HepG2 (cell line): Measurements from ENCODE around the gene TSPAN17. TPM values are rescaled to one million over a fixed set of nuclear protein-coding genes. Genes with fewer than 3 reads are reported as not detected.

Experiments
- ATAC-seq: fragments of 200-7000 bp; cut with Tn5 transposase; 3 replicates; pipeline ENCODE4 v1.9.1; 2020; ENCODE audit warnings: mild to moderate bottlenecking, moderate library complexity
- BruUV-seq: library from RNA; stranded (reverse); fragments of 400-500 nt; replicated peaks from 2 replicates; lab custom pipeline; 2021; lab: Mats Ljungman, UMichigan
- CTCF ChIA-PET: fragments of 300-600 bp; formaldehyde crosslinking; extraction: SDS; loops from one replicate; lab custom pipeline; 2021; ENCODE audit warnings: low total read pairs, inconsistent platforms, low intra/inter-chr PET ratio; lab: Yijun Ruan, JAX
- POLR2A ChIA-PET: fragments of 350-600 bp; sonication (Branson Sonifier 250); formaldehyde crosslinking; loops from one replicate; lab custom pipeline; 2020; ENCODE audit warnings: antibody characterized with exemption, inconsistent platforms; lab: Yijun Ruan, JAX
- DNase-seq: peaks from one replicate; pipeline ENCODE4 v3.0.0-alpha.2; 2015; ENCODE audit warnings: low spot score
- FAIRE-seq: peaks from 3 replicates; lab custom pipeline; 2011; peaks lifted over from hg19 to GRCh38; lab: Jason Lieb, UNC
- H2AFZ ChIP-seq: one replicate; pipeline ENCODE4 v1.6.1; 2011; ENCODE audit warnings: low read length, inconsistent platforms
- H3K27ac ChIP-seq: fragments of 300-600 bp; 3 replicates; pipeline ENCODE4 v1.8.0; 2011; ENCODE audit warnings: mixed run types, mild to moderate bottlenecking, mixed read lengths, low read length, inconsistent platforms; ENCODE audit not compliant: insufficient read depth; ENCODE audit errors: extremely low read length
- H3K27me3 ChIP-seq, 2 experiments: fragments of 200-600 bp in 1 of 2; 2 replicates in 1 of 2; 3 replicates in 1 of 2; pipeline versions ENCODE4 v1.6.0 to v1.8.0; 2011; ENCODE audit warnings: low read length in 2 of 2, mild to moderate bottlenecking in 2 of 2, moderate library complexity in 2 of 2, inconsistent platforms in 1 of 2; ENCODE audit not compliant: insufficient read depth in 2 of 2, control insufficient read depth in 1 of 2
- H3K36me3 ChIP-seq, 2 experiments: fragments of 200-600 bp in 1 of 2; replicated peaks in 1 of 2; 2 replicates in 1 of 2; 3 replicates in 1 of 2; pipeline versions ENCODE4 v1.5.1 to v1.8.0; 2011; ENCODE audit warnings: low read length in 2 of 2, inconsistent platforms in 1 of 2; ENCODE audit not compliant: insufficient read depth in 2 of 2, control insufficient read depth in 1 of 2
- H3K4me1 ChIP-seq: 2 replicates; pipeline ENCODE4 v1.5.1; 2012; ENCODE audit warnings: low read length, inconsistent platforms; ENCODE audit not compliant: insufficient read depth
- H3K4me2 ChIP-seq: 2 replicates; pipeline ENCODE4 v1.6.0; 2011; ENCODE audit warnings: low read depth, low read length, inconsistent platforms
- H3K4me3 ChIP-seq, 3 experiments: fragments of 200-600 bp in 1 of 3; sonication (generic), shearing (Covaris generic) in 1 of 3; replicated peaks in 1 of 3; 2 replicates each; pipeline ENCODE4 v1.5.1; 2011 to 2016; ENCODE audit warnings: low read length in 3 of 3, inconsistent platforms in 2 of 3, low read depth in 2 of 3, mild to moderate bottlenecking in 2 of 3, control low read depth in 1 of 3, mixed read lengths in 1 of 3; ENCODE audit not compliant: insufficient read depth in 1 of 3
- H3K79me2 ChIP-seq: one replicate; pipeline ENCODE4 v1.6.1; 2011; ENCODE audit warnings: low read length, inconsistent platforms; ENCODE audit not compliant: insufficient read depth
- H3K9ac ChIP-seq: 2 replicates; pipeline ENCODE4 v1.6.0; 2011; ENCODE audit warnings: mild to moderate bottlenecking, low read depth, low read length, inconsistent platforms; ENCODE audit not compliant: insufficient read depth
- H3K9me3 ChIP-seq: 2 replicates; pipeline ENCODE4 v1.5.1; 2012; ENCODE audit warnings: mild to moderate bottlenecking, low read length
- H4K20me1 ChIP-seq: 2 replicates; pipeline ENCODE4 v1.6.0; 2011; ENCODE audit warnings: inconsistent platforms, mild to moderate bottlenecking, low read length, moderate library complexity; ENCODE audit not compliant: insufficient read depth
- DPF2 ChIP-seq: sonication (generic); formaldehyde crosslinking; IDR thresholded peaks from 2 replicates; pipeline ENCODE4 v1.4.0; 2020; ENCODE audit warnings: mild to moderate bottlenecking, low read depth, missing genetic modification reagents, borderline replicate concordance
- ETS1 ChIP-seq: sonication (generic); formaldehyde crosslinking; IDR thresholded peaks from 2 replicates; pipeline ENCODE4 v1.4.0; 2020; ENCODE audit warnings: missing genetic modification reagents
- ETV6 ChIP-seq: sonication (generic); formaldehyde crosslinking; conservative IDR thresholded peaks from 2 replicates; pipeline ENCODE4 v1.4.0; 2020; ENCODE audit warnings: missing genetic modification reagents
- TCF7 ChIP-seq: sonication (generic); IDR thresholded peaks from 2 replicates; pipeline ENCODE4 v1.6.1; 2016; ENCODE audit warnings: antibody characterized with exemption, low read depth
- ZNF605 ChIP-seq: sonication (generic); formaldehyde crosslinking; IDR thresholded peaks from 2 replicates; pipeline ENCODE4 v1.8.0; 2022; ENCODE audit warnings: mild to moderate bottlenecking, missing genetic modification reagents
- ZNF660 ChIP-seq: sonication (generic); formaldehyde crosslinking; IDR thresholded peaks from 2 replicates; pipeline ENCODE4 v1.5.1; 2020; ENCODE audit warnings: mild to moderate bottlenecking, low read depth, missing genetic modification reagents, borderline replicate concordance
- ZNF747 ChIP-seq: sonication (generic); formaldehyde crosslinking; IDR thresholded peaks from 2 replicates; pipeline ENCODE4 v1.8.1; 2023; ENCODE audit warnings: missing genetic modification reagents, mild to moderate bottlenecking, borderline replicate concordance
- WGBS: methylation state at CpG from one replicate; pipeline ENCODE4 v1.1.6; 2017; ENCODE audit warnings: low lambda C conversion rate; 5-methylcytosine and 5-hydroxymethylcytosine counted together
- in situ Hi-C: cut with HindIII; loops from 2 replicates; pipeline ENCODE4 v1.10.0; 2017; ENCODE audit warnings: low pct_unique_long_range_greater_than_20kb; ENCODE audit not compliant: extremely low pct_ligation_motif_present
- intact Hi-C: fragments of 100-400 bp; cut with micrococcal nuclease; formaldehyde crosslinking; loops from one replicate; pipeline ENCODE4 v1.10.0; 2022; ENCODE audit not compliant: unreplicated experiment
- polyA plus RNA-seq, 8 experiments: library from polyadenylated mRNA; depleted of rRNA in 3 of 8; stranded (reverse) in 7 of 8; unstranded in 1 of 8; fragments of >200 nt; fragmentation: Illumina TruSeq in 4 of 8; extraction: Trizol in 4 of 8; gene quantifications; 2 replicates each; pipeline versions ENCODE4 v1.2.1 to v1.2.3, GENCODE V29; 2011 to 2016; ENCODE audit warnings: low read depth in 4 of 8, missing spikeins in 1 of 8, mixed read lengths in 1 of 8; ENCODE audit not compliant: insufficient read depth in 1 of 8
- total RNA-seq, 5 experiments: library from RNA; depleted of rRNA; stranded (reverse); fragments of >200 nt; fragmentation: Illumina TruSeq; extraction: Trizol; gene quantifications; 2 replicates each; pipeline ENCODE4 v1.2.3, GENCODE V29; 2016; ENCODE audit warnings: low read depth in 1 of 5
- TF ChIP-seq, protein P1 (sequence below): IDR thresholded peaks from 2 replicates; pipeline ENCODE4 v1.6.1; 2016; ENCODE audit warnings: missing biosample characterization, missing genetic modification reagents, low read depth

TSPAN17 gene
- total and polyA plus RNA-seq, 2 of the 13 experiments (the other 11 are each of a cell fraction or from before 2014, with no cell fraction given) = 11.5 to 15.0 TPM

DNA sequence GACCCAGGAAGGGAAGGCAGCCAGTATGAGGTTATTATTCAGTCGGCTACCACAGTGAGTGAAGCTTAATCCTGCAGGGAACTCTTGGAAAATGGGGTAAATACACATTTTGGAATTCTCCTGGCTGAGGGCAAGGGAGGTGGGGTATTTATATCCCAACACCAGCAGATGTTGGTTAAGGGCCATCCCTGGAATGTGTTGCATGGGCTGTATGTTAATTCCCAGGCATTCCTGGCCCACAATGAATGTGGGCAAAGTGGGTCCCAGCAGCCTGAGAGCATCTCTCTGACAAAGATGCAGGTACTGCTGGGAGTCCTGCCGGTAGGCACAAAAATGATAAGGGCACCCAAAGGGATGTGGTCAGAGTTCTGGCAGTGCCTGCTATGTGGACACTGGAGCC, 34.4 kb upstream of the TSPAN17 start:
- FAIRE-seq (no peak), DNase-seq (no peak), ATAC-seq (no peak)
- Histone ChIP-seq H3K79me2 (no peaks in the 10 kb centered on the region), H2AFZ (no peak overlapping the region), H3K4me1 (peaks cover 7% of the 10 kb centered on the region), H4K20me1 (no peaks in the 10 kb centered on the region), H3K4me2 (no peak overlapping the region), H3K27me3 (peaks cover 4 to 10% of the 10 kb centered on the region in 2 experiments; a peak in 4 of 5 replicates), H3K9me3 (no peaks in the 10 kb centered on the region), H3K4me3 (no peak overlapping the region), H3K9ac (no peak overlapping the region), H3K27ac (no peak overlapping the region), H3K36me3 (no peaks in the 10 kb centered on the region)
- no TSS peak for BruUV-seq
- WGBS = 17% methylated on average over 2 of the region's 2 CpGs
- TF ChIP-seq ETV6 (CRISPR knock-in tag) (no peak), ETS1 (CRISPR knock-in tag) (no peak), TCF7 (no peak), DPF2 (CRISPR knock-in tag) (no peak), ZNF660 (CRISPR knock-in tag) (no peak), ZNF605 (no peak), ZNF747 (CRISPR knock-in tag) (no peak)
- TF ChIP-seq, protein P1, sequence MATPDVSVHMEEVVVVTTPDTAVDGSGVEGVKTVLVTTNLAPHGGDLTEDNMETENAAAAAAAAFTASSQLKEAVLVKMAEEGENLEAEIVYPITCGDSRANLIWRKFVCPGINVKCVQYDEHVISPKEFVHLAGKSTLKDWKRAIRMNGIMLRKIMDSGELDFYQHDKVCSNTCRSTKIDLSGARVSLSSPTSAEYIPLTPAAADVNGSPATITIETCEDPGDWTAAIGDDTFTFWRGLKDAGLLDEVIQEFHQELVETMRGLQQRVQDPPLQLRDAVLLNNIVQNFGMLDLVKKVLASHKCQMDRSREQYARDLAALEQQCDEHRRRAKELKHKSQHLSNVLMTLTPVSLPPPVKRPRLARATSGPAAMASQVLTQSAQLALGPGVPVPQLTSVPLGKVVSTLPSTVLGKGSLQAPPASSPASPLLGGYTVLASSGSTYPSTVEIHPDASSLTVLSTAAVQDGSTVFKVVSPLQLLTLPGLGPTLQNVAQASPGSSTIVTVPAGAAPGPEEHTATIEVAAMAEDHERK (CRISPR knock-in tag) = no peak
- in situ Hi-C loops (no loop called here), intact Hi-C loops (no loop called here)
- POLR2A ChIA-PET = no interaction called here
- CTCF ChIA-PET = no interaction called here
